ENCODE data around the gene PAX3.
"Not testable (repeated sequence)": the region's sequence is repeated elsewhere in the genome, so short reads cannot be mapped to it uniquely, and the experiment has no call there.

The PAX3 gene

GRCh38 chr2:222159221-222159620, 139.6 kb downstream of the PAX3 start:
- no peaks in the 10 kb centered on the region for H4K20me1 ChIP-seq (ENCODE audit: insufficient read depth, low read length)
- H3K27me3 ChIP-seq (ENCODE audit: low read depth, low read length): no peaks in the 10 kb centered on the region
- TF ChIP-seq EZH2phosphoT487 (IDR thresholded peaks at IDR 0.05; ENCODE audit: low read depth) (no peak), CTCF (IDR thresholded peaks at IDR 0.05; ENCODE audit: low read depth, low read length) (no peak)
- H3K36me3 ChIP-seq (replicated peaks; ENCODE audit: low read depth, low read length): no peaks in the 10 kb centered on the region
- no peak overlapping the region for H2AFZ ChIP-seq (ENCODE audit: low read depth, low read length)
- no peak overlapping the region for H3K27ac ChIP-seq (ENCODE audit: low read length)
- no peak overlapping the region for H3K4me3 ChIP-seq (ENCODE audit: low read length)
- no peaks in the 10 kb centered on the region for H3K4me1 ChIP-seq (ENCODE audit: low read length)
- H3K9ac ChIP-seq (ENCODE audit: low read length): no peak overlapping the region
- H3K79me2 ChIP-seq (ENCODE audit: low read length): no peaks in the 10 kb centered on the region
- no peak overlapping the region for H3K4me2 ChIP-seq (ENCODE audit: low read length)
- no peaks in the 10 kb centered on the region for H3K9me3 ChIP-seq (ENCODE audit: insufficient read depth, low read length)

GRCh38 chr2:222155003-222155664, 143.7 kb downstream of the PAX3 start:
- H3K27me3 ChIP-seq (ENCODE audit: low read depth, low read length); H3K36me3 ChIP-seq (replicated peaks; ENCODE audit: low read depth, low read length); H3K4me1 ChIP-seq (ENCODE audit: low read length); H2AFZ ChIP-seq (ENCODE audit: low read depth, low read length); H3K4me2 ChIP-seq (ENCODE audit: low read length); H3K4me3 ChIP-seq (ENCODE audit: low read length); H3K79me2 ChIP-seq (ENCODE audit: low read length); H3K9me3 ChIP-seq (ENCODE audit: insufficient read depth, low read length); H3K9ac ChIP-seq (ENCODE audit: low read length); H4K20me1 ChIP-seq (ENCODE audit: insufficient read depth, low read length); H3K27ac ChIP-seq (ENCODE audit: low read length): not testable (repeated sequence)

Measured in OCI-LY3 (cell line).